Islet precursor cell (in vitro differentiated cells): ENCODE data around the gene ZNF618.

Experiments
- DNase-seq: peaks from one replicate; pipeline ENCODE4 v3.0.0-alpha.2; 2018

ZNF618 gene

GRCh38 chr9:114048533-114049415, 172.7 kb downstream of the ZNF618 start:
- DNase-seq: peak; percentile 32

- DNase-seq: peak; percentile 45
These were observed 173.5 kb downstream of the ZNF618 start for GRCh38 chr9:114049441-114050225.

- no peak for DNase-seq
These were observed 174.1 kb downstream of the ZNF618 start for GRCh38 chr9:114050226-114050568.

DNA sequence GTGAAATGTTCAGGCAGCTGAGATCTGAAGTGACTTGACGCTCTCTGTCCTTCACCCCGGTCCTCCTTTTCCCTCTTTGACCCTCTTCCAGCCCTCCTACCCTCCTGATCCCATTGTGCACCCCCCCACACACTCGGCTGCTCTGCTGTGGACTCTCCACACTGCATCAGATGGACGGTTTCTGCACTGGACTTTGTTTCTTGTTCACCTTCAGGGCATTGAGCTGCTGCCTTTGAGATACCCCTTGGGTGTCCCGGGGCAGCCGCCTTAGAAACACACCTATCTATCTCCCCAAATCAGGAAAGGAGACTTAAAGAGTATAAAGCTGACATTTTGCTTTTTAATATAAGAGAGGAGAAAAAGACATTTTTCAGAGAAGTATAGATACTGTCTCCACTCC, 174.5 kb downstream of the ZNF618 start:
- no peak for DNase-seq

DNA sequence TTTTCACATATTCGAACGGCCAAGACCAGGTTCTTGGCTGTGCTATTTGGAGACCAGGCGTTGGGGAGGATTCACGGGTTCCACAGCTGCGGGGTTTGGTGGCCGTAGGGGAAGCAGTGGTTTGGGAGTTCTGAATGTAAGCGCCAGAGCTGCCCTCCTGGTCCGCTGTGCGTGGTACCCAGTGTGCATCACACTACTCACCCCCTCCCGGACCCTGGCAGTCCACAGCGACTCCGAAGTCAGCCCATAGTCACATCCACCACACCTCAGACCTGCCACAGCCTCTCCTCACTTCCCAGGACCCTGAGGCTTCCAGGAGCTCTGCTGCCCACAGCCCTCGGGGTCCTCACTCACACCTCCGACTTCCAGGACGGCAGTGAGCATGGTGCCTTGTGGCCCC, 175.2 kb downstream of the ZNF618 start:
- DNase-seq: peak; percentile 43

GRCh38 chr9:114051706-114052105, 175.6 kb downstream of the ZNF618 start:
- no peak for DNase-seq

- DNase-seq: peak; percentile 33
These were observed 177.3 kb downstream of the ZNF618 start for GRCh38 chr9:114053246-114054005.

- DNase-seq: no peak
These were observed 178.1 kb downstream of the ZNF618 start for GRCh38 chr9:114054191-114054690.

DNA sequence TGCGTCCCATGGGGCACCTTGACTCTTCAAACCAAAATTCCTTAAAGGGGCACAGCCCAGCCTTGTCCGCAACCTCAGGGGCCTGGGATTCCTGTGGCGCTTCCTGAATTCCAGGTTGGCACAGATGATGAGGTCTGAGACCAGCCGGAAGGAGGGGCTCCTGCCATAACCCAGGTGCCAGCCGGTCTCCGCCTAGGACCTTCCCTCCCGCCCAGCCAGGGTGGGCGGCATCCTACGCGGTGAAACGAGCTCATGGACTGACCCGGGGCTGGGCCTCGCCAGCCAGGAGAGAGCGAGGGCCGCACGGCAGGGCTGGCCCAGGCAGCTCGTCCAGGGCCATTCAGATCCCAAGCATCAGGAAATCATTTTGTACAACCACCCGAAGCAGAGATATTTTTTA, 179.0 kb downstream of the ZNF618 start:
- peak; percentile 23 for DNase-seq

DNA sequence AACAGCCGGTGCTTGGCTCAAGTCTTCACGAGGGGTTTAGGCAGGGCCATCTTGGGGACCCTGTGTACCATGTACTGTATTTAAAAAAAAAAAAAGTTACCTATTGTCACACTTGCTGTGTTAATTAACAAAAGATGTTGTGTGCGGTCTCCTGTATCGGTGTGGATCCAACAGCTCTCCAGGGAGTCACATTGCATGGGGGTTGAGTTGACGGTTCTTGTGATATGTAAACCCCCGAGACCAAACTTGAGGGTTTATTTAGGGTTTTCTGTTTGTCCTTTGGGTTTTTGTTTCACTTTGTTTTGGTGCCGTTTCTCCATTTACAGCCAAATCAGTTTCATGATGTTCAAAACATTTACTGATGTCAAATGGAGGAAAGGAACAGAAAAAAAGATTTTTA, 179.8 kb downstream of the ZNF618 start:
- no peak for DNase-seq

GRCh38 chr9:114056527-114056926, 180.4 kb downstream of the ZNF618 start:
- peak; percentile 44 for DNase-seq

DNA sequence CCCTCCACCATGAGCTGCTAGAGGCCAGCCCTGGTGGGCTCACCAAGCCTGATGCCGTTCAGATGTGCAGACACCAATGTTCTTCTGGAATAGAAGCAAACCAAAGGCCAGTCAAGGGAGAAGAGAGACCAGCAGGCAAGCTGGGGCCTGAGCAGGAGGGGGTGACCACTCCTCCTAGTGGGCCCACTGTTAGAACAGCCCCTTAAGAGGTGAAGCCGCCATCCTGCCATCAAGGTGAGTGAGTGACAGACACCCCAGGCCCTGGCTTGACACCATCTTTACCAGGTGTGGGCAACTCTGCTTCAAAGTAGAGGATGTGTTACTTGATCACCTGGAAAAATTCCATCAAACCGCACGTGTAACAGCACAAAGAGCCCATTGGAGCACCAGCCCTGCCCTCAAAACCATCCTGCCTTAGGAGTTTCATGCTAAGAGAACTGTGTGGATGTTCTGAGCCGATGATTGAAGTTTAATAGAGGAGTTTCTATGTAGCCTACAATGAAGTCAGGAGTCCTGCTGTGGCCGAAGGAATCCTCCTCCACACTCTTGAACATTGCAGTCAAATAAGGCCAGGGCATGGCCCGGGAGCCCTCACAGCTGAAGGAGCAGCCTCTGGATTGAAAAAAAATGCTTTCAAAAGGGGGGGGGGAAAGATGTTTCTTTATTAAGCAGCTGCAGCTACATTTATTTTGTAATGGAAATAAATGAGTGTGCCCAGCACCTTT, 181.2 kb downstream of the ZNF618 start:
- peak; percentile 41 for DNase-seq

GRCh38 chr9:114058688-114059046, 182.6 kb downstream of the ZNF618 start:
- DNase-seq: no peak

DNA sequence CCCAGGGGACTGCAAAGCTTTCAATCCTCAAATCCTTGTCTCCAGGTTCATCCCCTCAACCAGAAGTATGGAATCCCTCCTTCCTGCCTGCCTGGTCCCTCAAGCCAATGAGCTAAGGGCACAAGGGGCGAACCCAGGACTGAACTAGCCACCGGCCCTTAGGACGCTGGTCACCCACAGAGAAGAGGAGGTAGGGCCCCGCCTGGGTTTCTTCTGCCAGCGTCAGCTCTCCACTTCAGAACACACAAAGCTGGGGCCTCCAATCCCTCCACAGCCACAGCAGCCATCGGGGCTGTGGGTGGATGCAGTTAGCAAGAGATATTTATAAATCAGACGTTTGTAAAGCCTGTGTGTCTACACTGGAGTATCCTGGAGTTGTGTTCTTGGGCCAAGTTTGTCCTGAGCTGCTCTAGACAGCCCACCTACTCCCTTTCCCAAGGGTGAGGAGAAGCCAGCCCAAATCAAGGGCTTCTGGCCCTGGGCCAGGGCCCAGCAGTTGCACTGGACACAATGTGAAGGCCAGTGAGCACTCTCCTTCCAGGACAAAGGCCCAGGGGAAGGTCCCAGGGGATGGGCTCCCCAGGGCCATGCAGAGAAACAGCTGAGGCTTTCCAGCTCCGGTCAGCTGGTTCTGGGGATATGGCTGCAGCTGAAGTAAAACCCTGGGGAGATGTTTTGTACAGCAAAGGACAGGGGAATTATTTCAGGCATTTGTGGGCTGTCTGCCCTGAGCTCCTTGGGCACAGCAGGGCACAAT, 183.1 kb downstream of the ZNF618 start:
- peak; percentile 48 for DNase-seq

GRCh38 chr9:114060070-114060469, 184.0 kb downstream of the ZNF618 start:
- peak; percentile 32 for DNase-seq

- no peak for DNase-seq
These were observed 184.6 kb downstream of the ZNF618 start for GRCh38 chr9:114060711-114061110.

DNA sequence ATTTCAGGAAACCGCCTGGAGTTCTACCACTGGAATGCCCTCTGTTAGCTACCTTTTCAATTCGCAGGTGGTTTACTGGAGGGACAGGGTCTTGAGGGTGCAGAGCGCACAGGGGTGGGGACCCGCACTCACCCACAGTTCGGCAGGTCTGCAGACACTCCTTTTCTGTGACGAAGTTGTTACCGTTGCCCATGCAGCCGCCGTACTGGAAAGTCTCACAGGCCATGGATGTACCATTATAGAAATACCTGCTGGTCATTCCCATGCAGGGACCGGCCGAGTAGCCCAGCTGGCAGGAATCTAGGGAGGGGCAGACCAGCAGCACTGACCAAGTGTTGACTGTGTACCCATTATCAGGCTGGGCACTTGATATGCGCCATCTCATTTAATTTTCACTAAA, 185.2 kb downstream of the ZNF618 start:
- DNase-seq: peak; percentile 29

DNA sequence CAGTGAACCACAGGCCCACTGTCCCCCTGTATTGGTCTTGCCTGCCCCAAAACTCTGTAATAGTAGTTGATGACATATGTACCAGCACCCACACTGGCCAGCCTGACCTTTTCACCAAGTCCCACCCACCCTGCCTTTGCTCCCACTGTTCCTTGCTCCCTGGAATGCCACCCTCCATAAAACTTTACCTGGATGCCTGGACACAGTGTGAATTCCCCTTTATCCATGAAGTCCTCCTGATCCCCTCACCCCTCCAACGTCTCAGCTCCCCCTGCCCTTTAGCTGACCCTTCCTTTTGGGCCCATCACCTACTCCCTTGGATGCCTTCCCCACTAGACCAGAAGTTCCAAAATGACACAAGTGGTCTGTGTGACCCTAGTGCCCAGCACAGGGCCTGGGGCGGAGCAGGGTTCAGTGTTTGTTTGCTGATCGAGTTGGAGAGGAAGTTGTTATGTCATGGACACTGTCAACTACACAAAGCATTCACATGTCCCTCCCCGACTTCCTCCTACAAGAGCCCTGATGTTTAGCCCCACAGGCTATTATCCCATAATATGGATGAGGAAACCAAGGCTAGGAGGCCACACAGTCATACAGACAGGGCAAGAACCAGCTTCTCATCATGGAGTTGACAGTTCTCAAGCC, 185.8 kb downstream of the ZNF618 start:
- peak; percentile 32 for DNase-seq

GRCh38 chr9:114065304-114065703, 189.2 kb downstream of the ZNF618 start:
- DNase-seq: peak; percentile 10

- DNase-seq: no peak
These were observed 193.5 kb downstream of the ZNF618 start for GRCh38 chr9:114069476-114070187.
